HepG2 (cell line): ENCODE results near the gene KLHL35. TPM values are rescaled to one million over a fixed set of nuclear protein-coding genes. Genes with fewer than 3 reads are reported as not detected.
A peak's percentile ranks its signal among the peaks of the same experiment; 100 is the strongest.

Source experiments
- ATAC-seq: fragments of 200-7000 bp; cut with Tn5 transposase; 3 replicates; pipeline ENCODE4 v1.9.1; 2020; ENCODE audit warnings: mild to moderate bottlenecking, moderate library complexity
- BruUV-seq: library from RNA; stranded (reverse); fragments of 400-500 nt; replicated peaks from 2 replicates; lab custom pipeline; 2021; lab: Mats Ljungman, UMichigan
- CTCF ChIA-PET: fragments of 300-600 bp; formaldehyde crosslinking; extraction: SDS; loops from one replicate; lab custom pipeline; 2021; ENCODE audit warnings: low total read pairs, inconsistent platforms, low intra/inter-chr PET ratio; lab: Yijun Ruan, JAX
- POLR2A ChIA-PET: fragments of 350-600 bp; sonication (Branson Sonifier 250); formaldehyde crosslinking; loops from one replicate; lab custom pipeline; 2020; ENCODE audit warnings: antibody characterized with exemption, inconsistent platforms; lab: Yijun Ruan, JAX
- DNase-seq: peaks from one replicate; pipeline ENCODE4 v3.0.0-alpha.2; 2015; ENCODE audit warnings: low spot score
- FAIRE-seq: peaks from 3 replicates; lab custom pipeline; 2011; peaks lifted over from hg19 to GRCh38; lab: Jason Lieb, UNC
- H2AFZ ChIP-seq: one replicate; pipeline ENCODE4 v1.6.1; 2011; ENCODE audit warnings: low read length, inconsistent platforms
- H3K27ac ChIP-seq: fragments of 300-600 bp; 3 replicates; pipeline ENCODE4 v1.8.0; 2011; ENCODE audit warnings: mixed run types, mild to moderate bottlenecking, mixed read lengths, low read length, inconsistent platforms; ENCODE audit not compliant: insufficient read depth; ENCODE audit errors: extremely low read length
- H3K27me3 ChIP-seq, 2 experiments: fragments of 200-600 bp in 1 of 2; 2 replicates in 1 of 2; 3 replicates in 1 of 2; pipeline versions ENCODE4 v1.6.0 to v1.8.0; 2011; ENCODE audit warnings: low read length in 2 of 2, mild to moderate bottlenecking in 2 of 2, moderate library complexity in 2 of 2, inconsistent platforms in 1 of 2; ENCODE audit not compliant: insufficient read depth in 2 of 2, control insufficient read depth in 1 of 2
- H3K36me3 ChIP-seq, 2 experiments: fragments of 200-600 bp in 1 of 2; replicated peaks in 1 of 2; 2 replicates in 1 of 2; 3 replicates in 1 of 2; pipeline versions ENCODE4 v1.5.1 to v1.8.0; 2011; ENCODE audit warnings: low read length in 2 of 2, inconsistent platforms in 1 of 2; ENCODE audit not compliant: insufficient read depth in 2 of 2, control insufficient read depth in 1 of 2
- H3K4me1 ChIP-seq: 2 replicates; pipeline ENCODE4 v1.5.1; 2012; ENCODE audit warnings: low read length, inconsistent platforms; ENCODE audit not compliant: insufficient read depth
- H3K4me2 ChIP-seq: 2 replicates; pipeline ENCODE4 v1.6.0; 2011; ENCODE audit warnings: low read depth, low read length, inconsistent platforms
- H3K4me3 ChIP-seq, 3 experiments: fragments of 200-600 bp in 1 of 3; sonication (generic), shearing (Covaris generic) in 1 of 3; replicated peaks in 1 of 3; 2 replicates each; pipeline ENCODE4 v1.5.1; 2011 to 2016; ENCODE audit warnings: low read length in 3 of 3, inconsistent platforms in 2 of 3, low read depth in 2 of 3, mild to moderate bottlenecking in 2 of 3, control low read depth in 1 of 3, mixed read lengths in 1 of 3; ENCODE audit not compliant: insufficient read depth in 1 of 3
- H3K79me2 ChIP-seq: one replicate; pipeline ENCODE4 v1.6.1; 2011; ENCODE audit warnings: low read length, inconsistent platforms; ENCODE audit not compliant: insufficient read depth
- H3K9ac ChIP-seq: 2 replicates; pipeline ENCODE4 v1.6.0; 2011; ENCODE audit warnings: mild to moderate bottlenecking, low read depth, low read length, inconsistent platforms; ENCODE audit not compliant: insufficient read depth
- H3K9me3 ChIP-seq: 2 replicates; pipeline ENCODE4 v1.5.1; 2012; ENCODE audit warnings: mild to moderate bottlenecking, low read length
- H4K20me1 ChIP-seq: 2 replicates; pipeline ENCODE4 v1.6.0; 2011; ENCODE audit warnings: inconsistent platforms, mild to moderate bottlenecking, low read length, moderate library complexity; ENCODE audit not compliant: insufficient read depth
- KDM5A ChIP-seq: fragments of 200-600 bp; sonication (generic); IDR thresholded peaks from 2 replicates; pipeline ENCODE4 v1.7.0; 2018; ENCODE audit warnings: antibody characterized with exemption, mild to moderate bottlenecking, low read length, borderline replicate concordance
- STAT5B ChIP-seq: sonication (generic); formaldehyde crosslinking; IDR thresholded peaks from 2 replicates; pipeline ENCODE4 v1.4.0; 2020; ENCODE audit warnings: missing genetic modification reagents
- ZFY ChIP-seq: sonication (generic); formaldehyde crosslinking; IDR thresholded peaks from 2 replicates; pipeline ENCODE4 v1.4.0; 2020; ENCODE audit warnings: missing genetic modification reagents
- ZNF326 ChIP-seq: sonication (generic); formaldehyde crosslinking; IDR thresholded peaks from 2 replicates; pipeline ENCODE4 v1.4.0; 2020; ENCODE audit warnings: missing genetic modification reagents, borderline replicate concordance
- ZNF362 ChIP-seq: sonication (generic); formaldehyde crosslinking; IDR thresholded peaks from 2 replicates; pipeline ENCODE4 v1.4.0; 2020; ENCODE audit warnings: missing genetic modification reagents, mild to moderate bottlenecking, borderline replicate concordance
- ZNF549 ChIP-seq: sonication (generic); formaldehyde crosslinking; IDR thresholded peaks from 2 replicates; pipeline ENCODE4 v1.5.0; 2020; ENCODE audit warnings: missing genetic modification reagents
- ZNF687 ChIP-seq: sonication (generic); formaldehyde crosslinking; IDR thresholded peaks from 2 replicates; pipeline ENCODE4 v1.5.1; 2020; ENCODE audit warnings: mild to moderate bottlenecking, missing genetic modification reagents, moderate library complexity
- ZNF800 ChIP-seq: sonication (generic); formaldehyde crosslinking; IDR thresholded peaks from 2 replicates; pipeline ENCODE4 v1.4.0; 2020; ENCODE audit warnings: missing genetic modification reagents
- WGBS: methylation state at CpG from one replicate; pipeline ENCODE4 v1.1.6; 2017; ENCODE audit warnings: low lambda C conversion rate; 5-methylcytosine and 5-hydroxymethylcytosine counted together
- in situ Hi-C: cut with HindIII; loops from 2 replicates; pipeline ENCODE4 v1.10.0; 2017; ENCODE audit warnings: low pct_unique_long_range_greater_than_20kb; ENCODE audit not compliant: extremely low pct_ligation_motif_present
- intact Hi-C: fragments of 100-400 bp; cut with micrococcal nuclease; formaldehyde crosslinking; loops from one replicate; pipeline ENCODE4 v1.10.0; 2022; ENCODE audit not compliant: unreplicated experiment
- polyA plus RNA-seq, 8 experiments: library from polyadenylated mRNA; depleted of rRNA in 3 of 8; stranded (reverse) in 7 of 8; unstranded in 1 of 8; fragments of >200 nt; fragmentation: Illumina TruSeq in 4 of 8; extraction: Trizol in 4 of 8; gene quantifications; 2 replicates each; pipeline versions ENCODE4 v1.2.1 to v1.2.3, GENCODE V29; 2011 to 2016; ENCODE audit warnings: low read depth in 4 of 8, missing spikeins in 1 of 8, mixed read lengths in 1 of 8; ENCODE audit not compliant: insufficient read depth in 1 of 8
- total RNA-seq, 5 experiments: library from RNA; depleted of rRNA; stranded (reverse); fragments of >200 nt; fragmentation: Illumina TruSeq; extraction: Trizol; gene quantifications; 2 replicates each; pipeline ENCODE4 v1.2.3, GENCODE V29; 2016; ENCODE audit warnings: low read depth in 1 of 5

The KLHL35 gene
- total and polyA plus RNA-seq, 2 of the 13 experiments (the other 11 are each of a cell fraction or from before 2014, with no cell fraction given) = not detected

- 0 out of 2 replicates have a peak, but pooled peaks have one; percentile 78 for TF ChIP-seq ZNF800
- peak; percentile 26; the same call in 1 of the 2 replicates for TF ChIP-seq ZFY (CRISPR knock-in tag)
- TF ChIP-seq ZNF687 (CRISPR knock-in tag) = peak; percentile 59
Measured at GRCh38 chr11:75429902-75430713, 2.9 kb downstream of the KLHL35 start (continued).

GRCh38 chr11:75429641-75429901 is 3.4 kb downstream of the KLHL35 start:
- no peak overlapping the region for H3K27ac ChIP-seq
- DNase-seq (no peak), ATAC-seq (no peak), FAIRE-seq (no peak)
- H2AFZ ChIP-seq = no peak overlapping the region
- POLR2A ChIA-PET = no interaction called here
- H3K36me3 ChIP-seq = peaks cover 0 to under 1% of the 10 kb centered on the region in 2 experiments; a peak in 1 of 5 replicates
- no peak overlapping the region for H3K9ac ChIP-seq
- no TSS peak for BruUV-seq
- in situ Hi-C loops (no loop called here), intact Hi-C loops (no loop called here)
- H3K4me3 ChIP-seq = no peak overlapping the region
- no peaks in the 10 kb centered on the region for H4K20me1 ChIP-seq
- TF ChIP-seq ZNF362 (no peak), STAT5B (CRISPR knock-in tag) (no peak), ZNF326 (CRISPR knock-in tag) (no peak), ZNF549 (CRISPR knock-in tag) (no peak), KDM5A (no peak)
- CTCF ChIA-PET = no interaction called here
- H3K9me3 ChIP-seq = no peaks in the 10 kb centered on the region
- 91% methylated on average over 25 of the region's 25 CpGs for WGBS
- peaks cover 3 to 25% of the 10 kb centered on the region in 2 experiments; a peak in 4 of 5 replicates for H3K27me3 ChIP-seq
- peaks cover 37% of the 10 kb centered on the region for H3K4me1 ChIP-seq
- no peak overlapping the region for H3K4me2 ChIP-seq
- no peaks in the 10 kb centered on the region for H3K79me2 ChIP-seq
